ENCODE measurements around the gene ILDR2.

ILDR2 gene

DNA sequence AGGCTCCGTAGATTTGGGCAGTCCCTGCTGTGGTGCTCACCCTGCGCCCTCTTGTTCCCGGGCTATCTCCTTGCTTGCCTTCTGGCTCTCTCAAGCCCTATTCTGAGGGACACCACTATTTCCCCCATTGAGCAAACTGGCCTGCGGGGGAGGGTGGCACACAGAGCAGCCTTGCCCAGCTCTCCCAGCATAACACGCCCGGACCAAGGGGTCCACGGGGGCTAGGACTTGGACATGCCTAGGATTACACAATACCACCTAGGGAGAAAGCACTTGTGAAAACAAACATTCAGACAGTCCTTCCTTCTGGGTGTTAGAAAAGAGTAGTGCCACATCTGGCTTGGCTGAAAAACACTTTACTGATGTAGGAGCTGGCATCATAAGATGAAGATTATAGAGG, 106.7 kb downstream of the ILDR2 start:
- TF ChIP-seq, protein P1, sequence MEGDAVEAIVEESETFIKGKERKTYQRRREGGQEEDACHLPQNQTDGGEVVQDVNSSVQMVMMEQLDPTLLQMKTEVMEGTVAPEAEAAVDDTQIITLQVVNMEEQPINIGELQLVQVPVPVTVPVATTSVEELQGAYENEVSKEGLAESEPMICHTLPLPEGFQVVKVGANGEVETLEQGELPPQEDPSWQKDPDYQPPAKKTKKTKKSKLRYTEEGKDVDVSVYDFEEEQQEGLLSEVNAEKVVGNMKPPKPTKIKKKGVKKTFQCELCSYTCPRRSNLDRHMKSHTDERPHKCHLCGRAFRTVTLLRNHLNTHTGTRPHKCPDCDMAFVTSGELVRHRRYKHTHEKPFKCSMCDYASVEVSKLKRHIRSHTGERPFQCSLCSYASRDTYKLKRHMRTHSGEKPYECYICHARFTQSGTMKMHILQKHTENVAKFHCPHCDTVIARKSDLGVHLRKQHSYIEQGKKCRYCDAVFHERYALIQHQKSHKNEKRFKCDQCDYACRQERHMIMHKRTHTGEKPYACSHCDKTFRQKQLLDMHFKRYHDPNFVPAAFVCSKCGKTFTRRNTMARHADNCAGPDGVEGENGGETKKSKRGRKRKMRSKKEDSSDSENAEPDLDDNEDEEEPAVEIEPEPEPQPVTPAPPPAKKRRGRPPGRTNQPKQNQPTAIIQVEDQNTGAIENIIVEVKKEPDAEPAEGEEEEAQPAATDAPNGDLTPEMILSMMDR (IDR thresholded peaks at IDR 0.05; ENCODE audit: borderline replicate concordance, insufficient read depth, low read depth, low read length), result no peak

GRCh38 chr1:166865926-166866325, 109.4 kb downstream of the ILDR2 start:
- no peak overlapping the region for H3K4me3 ChIP-seq (ENCODE audit: low read depth, low read length)
- TF ChIP-seq, protein P1 (IDR thresholded peaks at IDR 0.05; ENCODE audit: borderline replicate concordance, insufficient read depth, low read depth, low read length), result no peak

More for the DNA sequence above, 106.7 kb downstream of the ILDR2 start:
- H3K4me3 ChIP-seq (ENCODE audit: low read depth, low read length), result no peak overlapping the region

GRCh38 chr1:166859597-166859996, 115.7 kb downstream of the ILDR2 start:
- H3K4me3 ChIP-seq (ENCODE audit: low read depth, low read length), result no peak overlapping the region
- TF ChIP-seq, protein P1 (IDR thresholded peaks at IDR 0.05; ENCODE audit: borderline replicate concordance, insufficient read depth, low read depth, low read length), result no peak

- H3K4me3 ChIP-seq (ENCODE audit: low read depth, low read length), result no peak overlapping the region
- TF ChIP-seq, protein P1 (IDR thresholded peaks at IDR 0.05; ENCODE audit: borderline replicate concordance, insufficient read depth, low read depth, low read length), result no peak
Measured at GRCh38 chr1:166858726-166859419, 116.5 kb downstream of the ILDR2 start.
